ENCODE measurements around the gene DDX41.

Gene DDX41

DNA sequence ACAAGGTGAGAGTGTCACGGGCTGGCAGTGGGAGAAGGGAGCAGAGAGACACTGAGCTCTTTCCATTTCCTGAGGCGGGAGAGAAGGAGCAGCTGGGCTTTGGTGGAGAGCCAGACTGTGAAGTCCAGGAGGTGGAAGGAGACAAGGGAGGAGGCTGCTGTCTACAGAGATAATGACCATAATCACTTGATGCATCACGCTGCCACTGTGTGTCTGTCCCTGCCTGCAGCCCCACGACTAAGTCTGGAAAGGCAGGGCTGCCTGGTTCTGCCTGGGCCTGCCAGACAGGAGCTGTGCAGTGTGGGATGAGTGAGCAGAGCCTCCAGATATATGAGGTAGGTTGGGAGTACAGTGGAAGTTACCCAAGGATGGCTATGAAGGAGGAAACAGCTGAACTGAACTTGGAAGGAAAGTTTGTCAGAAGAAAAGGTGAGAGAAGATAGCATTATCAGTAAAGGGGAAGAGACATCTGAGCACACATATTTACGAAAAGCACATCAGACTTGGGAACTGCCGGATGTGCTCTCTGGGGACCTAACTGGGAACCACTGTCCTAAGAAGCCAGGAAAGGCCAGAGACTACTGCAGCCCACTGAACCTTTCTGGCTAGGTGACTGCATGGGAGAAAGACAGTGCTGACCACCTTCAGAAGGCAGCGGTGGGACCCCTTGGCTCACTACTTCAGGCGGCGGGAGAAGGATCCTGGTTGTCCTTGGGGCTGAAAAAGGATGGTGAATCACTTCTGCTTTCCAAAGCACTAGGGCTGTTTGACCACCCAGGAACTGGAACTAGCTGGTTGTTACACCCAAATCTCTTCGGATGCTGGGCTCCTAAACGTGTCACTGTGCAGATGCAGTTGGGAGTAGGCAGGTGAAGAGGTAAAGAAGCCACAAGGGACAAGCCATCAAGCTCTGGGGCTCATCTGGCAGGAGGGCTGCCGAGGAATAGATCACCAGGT is 12.8 kb upstream of the DDX41 start:
- no peak for DNase-seq (ENCODE audit: low read depth)
- no peak overlapping the region for H3K4me3 ChIP-seq (ENCODE audit: low read depth, low read length)
- TF ChIP-seq, protein P1, sequence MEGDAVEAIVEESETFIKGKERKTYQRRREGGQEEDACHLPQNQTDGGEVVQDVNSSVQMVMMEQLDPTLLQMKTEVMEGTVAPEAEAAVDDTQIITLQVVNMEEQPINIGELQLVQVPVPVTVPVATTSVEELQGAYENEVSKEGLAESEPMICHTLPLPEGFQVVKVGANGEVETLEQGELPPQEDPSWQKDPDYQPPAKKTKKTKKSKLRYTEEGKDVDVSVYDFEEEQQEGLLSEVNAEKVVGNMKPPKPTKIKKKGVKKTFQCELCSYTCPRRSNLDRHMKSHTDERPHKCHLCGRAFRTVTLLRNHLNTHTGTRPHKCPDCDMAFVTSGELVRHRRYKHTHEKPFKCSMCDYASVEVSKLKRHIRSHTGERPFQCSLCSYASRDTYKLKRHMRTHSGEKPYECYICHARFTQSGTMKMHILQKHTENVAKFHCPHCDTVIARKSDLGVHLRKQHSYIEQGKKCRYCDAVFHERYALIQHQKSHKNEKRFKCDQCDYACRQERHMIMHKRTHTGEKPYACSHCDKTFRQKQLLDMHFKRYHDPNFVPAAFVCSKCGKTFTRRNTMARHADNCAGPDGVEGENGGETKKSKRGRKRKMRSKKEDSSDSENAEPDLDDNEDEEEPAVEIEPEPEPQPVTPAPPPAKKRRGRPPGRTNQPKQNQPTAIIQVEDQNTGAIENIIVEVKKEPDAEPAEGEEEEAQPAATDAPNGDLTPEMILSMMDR (IDR thresholded peaks at IDR 0.05; ENCODE audit: insufficient read depth, low read depth, low read length, missing control alignments), result no peak

DNA sequence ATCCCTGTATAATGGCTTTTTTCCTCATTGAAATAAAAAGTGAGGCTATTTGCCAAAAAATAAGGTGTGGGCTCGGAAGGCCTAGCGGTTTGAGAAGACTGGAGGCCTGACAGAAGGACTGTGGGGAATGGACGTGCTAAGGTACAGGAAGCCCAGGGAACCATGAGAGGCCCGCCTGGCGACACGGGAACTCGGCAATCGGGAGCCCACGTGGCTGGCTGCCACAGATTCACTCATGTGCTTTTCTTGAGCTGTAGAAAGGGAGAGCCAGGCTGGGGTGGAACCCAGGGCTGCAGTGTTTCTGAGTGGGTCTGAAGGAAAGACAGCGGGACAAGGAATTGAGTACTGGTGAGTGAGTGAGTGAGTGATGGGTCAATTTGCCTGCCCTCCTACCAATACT is 11.9 kb upstream of the DDX41 start:
- no peak for DNase-seq (ENCODE audit: low read depth)
- no peak overlapping the region for H3K4me3 ChIP-seq (ENCODE audit: low read depth, low read length)
- TF ChIP-seq, protein P1 (IDR thresholded peaks at IDR 0.05; ENCODE audit: insufficient read depth, low read depth, low read length, missing control alignments), result no peak

DNA sequence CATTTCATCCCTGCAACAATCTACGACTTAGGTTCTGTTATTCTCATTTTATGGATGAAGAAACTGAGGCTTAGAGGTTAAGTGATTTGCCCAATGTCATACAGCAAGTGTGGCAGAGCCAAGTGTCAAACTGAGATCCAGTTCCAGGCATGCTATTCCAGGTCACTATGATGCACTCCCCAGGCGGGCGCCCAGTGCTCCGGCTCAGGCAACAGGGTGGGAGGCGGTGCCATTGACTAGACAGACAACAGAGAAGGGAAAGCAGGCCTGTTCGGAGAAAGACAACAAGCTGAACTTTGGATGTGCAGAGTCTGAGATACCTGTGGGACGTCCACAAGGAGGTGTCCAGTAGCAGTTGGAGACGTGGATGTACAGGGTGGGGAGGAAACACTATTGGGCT is 10.8 kb upstream of the DDX41 start:
- H3K4me3 ChIP-seq (ENCODE audit: low read depth, low read length), result no peak overlapping the region
- DNase-seq (ENCODE audit: low read depth), result no peak
- TF ChIP-seq, protein P1 (IDR thresholded peaks at IDR 0.05; ENCODE audit: insufficient read depth, low read depth, low read length, missing control alignments), result no peak

DNA sequence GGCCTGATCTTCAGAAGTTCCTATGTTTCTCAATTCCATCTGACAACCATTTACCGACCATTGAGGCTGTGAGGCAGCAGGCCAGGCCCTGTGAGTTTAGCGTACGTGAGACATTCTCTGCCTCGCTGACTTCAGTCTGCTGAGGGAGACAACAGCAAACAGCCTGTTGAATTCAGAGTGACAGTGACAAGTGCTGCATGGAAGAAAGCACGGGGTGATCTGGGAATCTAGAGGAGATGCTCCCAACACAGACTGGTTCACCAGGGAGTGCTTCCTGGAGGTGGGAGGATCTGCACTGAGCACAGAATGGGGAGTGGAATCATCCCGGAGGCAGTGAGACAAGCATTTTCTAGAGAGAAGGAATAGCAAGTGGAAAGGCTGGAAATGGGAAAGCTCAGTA is 10.0 kb upstream of the DDX41 start:
- DNase-seq (ENCODE audit: low read depth), result no peak
- TF ChIP-seq, protein P1 (IDR thresholded peaks at IDR 0.05; ENCODE audit: insufficient read depth, low read depth, low read length, missing control alignments), result no peak
- H3K4me3 ChIP-seq (ENCODE audit: low read depth, low read length), result no peak overlapping the region

DNA sequence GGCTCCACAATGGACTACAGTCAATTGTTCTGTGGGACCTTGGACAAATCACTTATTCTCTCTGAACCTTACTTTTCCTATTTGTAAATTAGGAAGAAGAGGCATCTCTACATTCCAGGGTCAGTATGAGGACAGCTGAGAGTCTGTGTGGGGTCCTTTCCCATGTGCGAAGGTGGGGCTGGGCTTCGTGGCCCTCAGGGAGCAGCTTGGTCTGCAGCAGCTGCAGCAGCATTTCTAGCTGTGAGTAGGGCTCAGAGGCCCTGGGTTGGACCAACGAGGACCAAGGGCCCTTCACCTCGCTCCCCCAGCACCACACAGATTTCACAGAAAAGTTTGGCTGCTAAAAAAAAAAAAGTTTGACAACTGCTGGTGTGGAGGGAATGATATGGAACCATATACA is 9.4 kb upstream of the DDX41 start:
- H3K4me3 ChIP-seq (ENCODE audit: low read depth, low read length), result no peak overlapping the region
- DNase-seq (ENCODE audit: low read depth), result no peak
- TF ChIP-seq, protein P1 (IDR thresholded peaks at IDR 0.05; ENCODE audit: insufficient read depth, low read depth, low read length, missing control alignments), result no peak

DNA sequence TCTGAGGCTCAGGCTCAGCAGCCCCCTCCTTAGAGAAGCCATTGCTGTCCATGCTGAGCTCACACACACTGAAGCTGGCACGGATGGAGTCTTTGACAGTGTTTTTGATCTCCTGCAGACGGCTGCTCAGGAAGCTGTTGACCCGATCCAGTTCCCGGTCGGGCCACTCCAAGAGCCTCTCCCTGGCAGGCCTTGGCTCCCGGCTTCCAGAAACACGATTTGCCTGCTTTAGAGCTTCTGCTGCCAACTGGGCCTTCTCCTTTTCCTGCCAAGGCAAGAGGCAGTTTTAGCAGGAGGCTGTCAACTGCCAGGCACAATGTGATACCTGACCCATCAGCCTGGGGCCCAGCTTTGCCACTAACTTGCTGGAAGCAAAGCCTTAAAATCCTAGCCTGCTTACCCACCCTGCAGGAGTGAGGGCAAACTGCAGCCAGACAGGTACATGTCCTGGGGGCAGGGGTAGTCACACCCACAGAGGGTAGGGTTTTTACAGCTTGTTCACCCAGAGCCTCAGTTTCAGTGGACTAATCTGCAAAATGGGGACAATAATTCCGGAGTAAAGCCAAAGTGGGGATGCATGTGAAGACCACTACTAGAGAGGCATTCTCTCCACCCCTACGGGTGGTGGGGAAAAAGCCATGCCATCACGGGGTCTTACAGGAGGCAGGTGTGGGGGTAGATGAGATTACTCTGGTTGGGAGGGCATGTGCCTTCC is 8.3 kb upstream of the DDX41 start:
- H3K4me3 ChIP-seq (ENCODE audit: low read depth, low read length), result no peak overlapping the region
- TF ChIP-seq, protein P1 (IDR thresholded peaks at IDR 0.05; ENCODE audit: insufficient read depth, low read depth, low read length, missing control alignments), result no peak
- DNase-seq (ENCODE audit: low read depth), result no peak

Data from GM12865 (cell line).